DND-41 (cell line): ENCODE results near the gene CIDEA.

ENCODE experiments used
- ATAC-seq: fragments of 200-7000 bp; cut with Tn5 transposase; 3 replicates; pipeline ENCODE4 v1.9.1; 2021; ENCODE audit warnings: low read depth; ENCODE audit not compliant: insufficient read depth
- DNase-seq: peaks from one replicate; pipeline ENCODE4 v3.0.0-alpha.2; 2020
- H2AFZ ChIP-seq: 2 replicates; pipeline ENCODE4 v1.6.0; 2012; ENCODE audit warnings: low read depth, low read length
- H3K27ac ChIP-seq: 2 replicates; pipeline ENCODE4 v1.5.1; 2012; ENCODE audit warnings: low read length, inconsistent platforms
- H3K27me3 ChIP-seq: fragments of 200-600 bp; sonication (generic); 2 replicates; pipeline ENCODE4 v1.6.0; 2012; ENCODE audit warnings: low read length, mild to moderate bottlenecking, inconsistent platforms; ENCODE audit not compliant: insufficient read depth, poor library complexity
- H3K36me3 ChIP-seq: 2 replicates; pipeline ENCODE4 v1.5.1; 2012; ENCODE audit warnings: low read length, inconsistent platforms; ENCODE audit not compliant: insufficient read depth
- H3K4me1 ChIP-seq: 2 replicates; pipeline ENCODE4 v1.5.1; 2012; ENCODE audit warnings: mild to moderate bottlenecking, low read length; ENCODE audit not compliant: insufficient read depth
- H3K4me2 ChIP-seq: 2 replicates; pipeline ENCODE4 v1.6.0; 2012; ENCODE audit warnings: mild to moderate bottlenecking, moderate library complexity, low read length, inconsistent platforms; ENCODE audit not compliant: insufficient read depth
- H3K4me3 ChIP-seq, 2 experiments: fragments of 200-600 bp in 1 of 2; shearing (Covaris generic) in 1 of 2; 2 replicates each; pipeline ENCODE4 v1.5.1; 2012 to 2016; ENCODE audit warnings: inconsistent platforms in 2 of 2, low read length in 2 of 2, mild to moderate bottlenecking in 2 of 2, low read depth in 1 of 2, moderate library complexity in 1 of 2
- H3K79me2 ChIP-seq: 2 replicates; pipeline ENCODE4 v1.6.0; 2012; ENCODE audit warnings: low read length, inconsistent platforms; ENCODE audit not compliant: insufficient read depth
- H3K9ac ChIP-seq: 2 replicates; pipeline ENCODE4 v1.6.0; 2012; ENCODE audit warnings: low read depth, mild to moderate bottlenecking, inconsistent platforms, low read length, moderate library complexity
- H3K9me3 ChIP-seq: 2 replicates; pipeline ENCODE4 v1.5.1; 2012; ENCODE audit warnings: low read length, moderate library complexity, mild to moderate bottlenecking, inconsistent platforms; ENCODE audit not compliant: insufficient read depth, severe bottlenecking
- H4K20me1 ChIP-seq: 2 replicates; pipeline ENCODE4 v1.6.0; 2012; ENCODE audit warnings: low read length; ENCODE audit not compliant: insufficient read depth
- EZH2 ChIP-seq: IDR thresholded peaks from 3 replicates; pipeline ENCODE4 v1.6.1; 2012; ENCODE audit warnings: borderline replicate concordance, low read depth, mild to moderate bottlenecking, moderate library complexity, low read length, inconsistent platforms; ENCODE audit not compliant: severe bottlenecking
- TF ChIP-seq, protein P1 (sequence below): IDR thresholded peaks from 2 replicates; pipeline ENCODE4 v1.5.1; 2012; ENCODE audit warnings: borderline replicate concordance, low read length, moderate library complexity, mild to moderate bottlenecking; ENCODE audit not compliant: poor library complexity, severe bottlenecking; ENCODE audit errors: extremely low read depth

The CIDEA gene

DNA sequence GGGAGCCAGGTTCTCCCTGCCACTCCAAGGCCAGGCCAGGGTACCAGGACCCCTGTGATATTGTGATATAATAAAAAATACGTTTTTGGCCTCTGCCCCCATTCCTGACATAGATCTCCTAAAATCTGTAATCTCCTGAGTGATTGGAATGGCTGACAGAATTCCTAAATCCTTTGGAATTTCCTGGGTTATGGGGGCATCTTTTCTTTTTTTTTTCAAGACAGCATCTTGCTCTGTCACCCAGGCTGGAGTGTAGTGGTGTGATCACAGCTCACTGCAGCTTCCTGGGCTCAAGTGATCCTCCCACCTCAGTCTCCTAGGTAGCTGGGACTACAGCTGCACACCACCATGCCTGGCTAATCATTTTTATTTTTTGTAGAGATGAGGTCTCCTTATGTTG, 27.7 kb downstream of the CIDEA start:
- Histone ChIP-seq H3K36me3 (no peaks in the 10 kb centered on the region), H3K4me1 (no peaks in the 10 kb centered on the region), H2AFZ (no peak overlapping the region), H3K9me3 (no peaks in the 10 kb centered on the region), H3K27ac (no peak overlapping the region), H4K20me1 (no peaks in the 10 kb centered on the region), H3K9ac (no peak overlapping the region), H3K79me2 (no peaks in the 10 kb centered on the region), H3K27me3 (no peaks in the 10 kb centered on the region), H3K4me2 (no peak overlapping the region), H3K4me3 (no peak overlapping the region)
- TF ChIP-seq EZH2: no peak
- TF ChIP-seq, protein P1, sequence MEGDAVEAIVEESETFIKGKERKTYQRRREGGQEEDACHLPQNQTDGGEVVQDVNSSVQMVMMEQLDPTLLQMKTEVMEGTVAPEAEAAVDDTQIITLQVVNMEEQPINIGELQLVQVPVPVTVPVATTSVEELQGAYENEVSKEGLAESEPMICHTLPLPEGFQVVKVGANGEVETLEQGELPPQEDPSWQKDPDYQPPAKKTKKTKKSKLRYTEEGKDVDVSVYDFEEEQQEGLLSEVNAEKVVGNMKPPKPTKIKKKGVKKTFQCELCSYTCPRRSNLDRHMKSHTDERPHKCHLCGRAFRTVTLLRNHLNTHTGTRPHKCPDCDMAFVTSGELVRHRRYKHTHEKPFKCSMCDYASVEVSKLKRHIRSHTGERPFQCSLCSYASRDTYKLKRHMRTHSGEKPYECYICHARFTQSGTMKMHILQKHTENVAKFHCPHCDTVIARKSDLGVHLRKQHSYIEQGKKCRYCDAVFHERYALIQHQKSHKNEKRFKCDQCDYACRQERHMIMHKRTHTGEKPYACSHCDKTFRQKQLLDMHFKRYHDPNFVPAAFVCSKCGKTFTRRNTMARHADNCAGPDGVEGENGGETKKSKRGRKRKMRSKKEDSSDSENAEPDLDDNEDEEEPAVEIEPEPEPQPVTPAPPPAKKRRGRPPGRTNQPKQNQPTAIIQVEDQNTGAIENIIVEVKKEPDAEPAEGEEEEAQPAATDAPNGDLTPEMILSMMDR: no peak
- no peak for DNase-seq
- no peak for ATAC-seq

DNA sequence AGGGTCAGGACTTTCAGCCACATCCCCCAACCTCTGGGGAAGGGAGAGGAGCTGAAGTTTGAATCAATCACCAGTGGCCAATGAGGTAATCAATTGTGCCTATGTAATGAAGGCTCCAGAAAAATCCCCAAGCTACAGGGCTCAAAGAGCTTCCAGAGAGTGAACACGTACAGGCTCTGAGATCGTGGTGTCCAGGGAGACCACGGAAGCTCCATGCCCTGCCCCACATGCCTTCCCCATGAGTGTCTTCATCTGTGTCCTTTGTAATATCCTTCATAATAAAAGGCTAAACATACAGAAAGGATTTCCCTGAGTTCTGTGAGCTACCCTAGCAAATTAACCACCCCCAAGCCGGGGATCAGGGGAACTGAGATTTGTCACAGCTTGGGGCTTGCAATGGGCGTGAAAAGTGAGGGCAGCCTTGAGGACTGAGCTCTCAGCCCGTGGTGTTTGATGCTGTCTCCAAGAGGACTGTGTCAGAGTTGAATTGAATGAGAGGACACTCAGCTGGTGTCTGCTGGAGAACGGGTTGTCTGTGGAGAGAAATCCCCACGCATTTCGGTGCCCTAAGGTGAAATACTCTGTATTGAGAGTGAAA, 28.4 kb downstream of the CIDEA start:
- ATAC-seq (no peak), DNase-seq (no peak)
- H3K4me1 ChIP-seq: no peaks in the 10 kb centered on the region
- no peaks in the 10 kb centered on the region for H3K9me3 ChIP-seq
- no peak overlapping the region for H2AFZ ChIP-seq
- no peaks in the 10 kb centered on the region for H3K27me3 ChIP-seq
- H3K27ac ChIP-seq: no peak overlapping the region
- H4K20me1 ChIP-seq: no peaks in the 10 kb centered on the region
- TF ChIP-seq EZH2: no peak
- TF ChIP-seq, protein P1: no peak
- H3K4me2 ChIP-seq: no peak overlapping the region
- H3K79me2 ChIP-seq: no peaks in the 10 kb centered on the region
- no peak overlapping the region for H3K9ac ChIP-seq
- H3K36me3 ChIP-seq: no peaks in the 10 kb centered on the region
- no peak overlapping the region for H3K4me3 ChIP-seq

DNA sequence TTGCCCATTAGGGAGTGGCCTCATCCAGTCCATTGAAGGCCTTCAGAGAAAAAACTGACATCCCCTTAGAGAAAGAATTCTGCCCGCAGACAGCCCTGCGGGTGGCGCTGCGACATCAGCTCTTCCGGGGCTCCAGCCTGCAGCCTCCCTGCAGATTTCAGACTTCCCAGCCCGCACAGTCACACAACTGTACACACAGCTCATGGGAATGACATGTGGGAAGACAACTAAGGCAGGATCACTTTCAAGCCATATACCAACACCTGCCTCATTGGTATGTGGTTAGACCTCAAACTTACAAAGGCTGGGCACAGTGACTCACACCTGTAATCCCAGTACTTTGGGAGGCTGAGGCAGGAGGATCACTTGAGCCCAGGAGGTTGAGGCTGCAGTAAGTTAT, 29.1 kb downstream of the CIDEA start:
- no peak overlapping the region for H3K27ac ChIP-seq
- no peaks in the 10 kb centered on the region for H3K9me3 ChIP-seq
- DNase-seq (no peak), ATAC-seq (no peak; the same call in 2 of the 3 replicates)
- no peaks in the 10 kb centered on the region for H3K36me3 ChIP-seq
- no peak overlapping the region for H2AFZ ChIP-seq
- no peak for TF ChIP-seq EZH2
- TF ChIP-seq, protein P1: peak; percentile 13
- no peak overlapping the region for H3K4me2 ChIP-seq
- no peaks in the 10 kb centered on the region for H3K4me1 ChIP-seq
- H4K20me1 ChIP-seq: no peaks in the 10 kb centered on the region
- no peak overlapping the region for H3K4me3 ChIP-seq
- H3K79me2 ChIP-seq: no peaks in the 10 kb centered on the region
- H3K27me3 ChIP-seq: no peaks in the 10 kb centered on the region
- no peak overlapping the region for H3K9ac ChIP-seq
